Erythroblast (primary cell): ENCODE results near the gene PAPOLA.
"Not testable (repeated sequence)": the region's sequence is repeated elsewhere in the genome, so short reads cannot be mapped to it uniquely, and the experiment has no call there.

Source experiments
- DNase-seq, 2 experiments: peaks; one replicate each; lab custom pipeline; 2025; lab: John Stamatoyannopoulos, UW
- GATA1 ChIP-seq: IDR thresholded peaks from 2 replicates; pipeline ENCODE4 v1.6.1; 2011; ENCODE audit warnings: low read depth, mild to moderate bottlenecking, control low read depth, low read length, moderate library complexity
- POLR2A ChIP-seq: IDR thresholded peaks from 2 replicates; pipeline ENCODE4 v1.6.1; 2011; ENCODE audit warnings: mild to moderate bottlenecking, low read length

PAPOLA gene

DNA sequence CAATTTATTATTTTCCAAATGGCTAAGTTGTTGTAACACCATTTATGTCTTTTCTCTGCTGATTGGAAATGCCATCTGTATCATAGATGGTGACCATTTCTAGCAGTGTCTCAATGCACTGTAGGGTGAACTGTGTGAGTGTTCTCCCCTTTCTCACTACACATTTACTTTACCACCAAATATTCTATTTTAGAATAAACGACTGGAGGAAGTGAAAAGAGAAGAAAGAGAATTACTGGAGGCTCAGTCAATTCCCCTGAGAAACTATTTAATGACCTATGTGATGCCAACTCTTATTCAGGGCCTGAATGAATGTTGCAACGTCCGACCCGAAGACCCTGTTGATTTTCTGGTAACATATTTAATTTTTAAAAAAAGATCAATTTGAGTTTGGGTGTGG lies 15.5 kb upstream of the PAPOLA start:
- no peak for TF ChIP-seq GATA1
- no peak for TF ChIP-seq POLR2A
- DNase-seq = no peak

DNA sequence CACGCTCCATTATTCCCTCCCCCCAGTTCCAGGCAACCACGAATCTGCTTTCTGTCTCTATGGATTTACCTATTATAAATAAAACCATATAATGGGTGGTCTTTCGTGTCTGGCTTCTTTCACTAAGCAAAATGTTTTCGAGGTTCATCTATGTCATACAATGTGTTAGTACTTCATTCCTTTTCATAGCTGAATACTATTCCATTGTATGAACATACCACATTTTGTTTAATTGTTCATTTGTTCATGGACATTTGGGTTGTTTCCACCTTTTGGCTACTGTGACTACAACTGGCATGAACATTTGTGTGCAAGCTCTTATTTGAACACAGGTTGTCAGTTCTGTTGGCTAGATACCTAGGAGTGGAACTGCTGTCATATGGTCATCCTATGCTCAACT lies 12.9 kb upstream of the PAPOLA start:
- no peak for TF ChIP-seq GATA1
- no peak for TF ChIP-seq POLR2A
- no peak for DNase-seq

DNA sequence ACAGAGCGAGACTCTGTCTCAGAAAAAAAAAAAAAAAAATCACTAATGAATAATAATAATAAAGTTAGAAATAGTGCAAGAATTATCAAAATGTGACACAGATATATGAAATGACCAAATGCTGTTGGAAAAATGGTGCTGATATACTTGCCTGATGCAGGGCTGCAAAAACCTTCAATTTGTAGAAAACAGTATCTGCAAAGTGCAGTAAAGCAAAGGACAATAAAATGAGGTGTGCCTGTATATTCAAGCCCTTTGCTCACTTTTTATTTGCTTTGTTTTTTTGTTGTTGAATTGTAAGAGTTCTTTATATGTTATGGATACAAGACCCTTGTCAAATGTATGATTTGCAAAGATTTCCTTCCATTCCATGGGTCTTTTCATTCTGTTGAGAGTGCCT lies 9.0 kb upstream of the PAPOLA start:
- TF ChIP-seq POLR2A = no peak
- TF ChIP-seq GATA1 = no peak
- DNase-seq = no peak

DNA sequence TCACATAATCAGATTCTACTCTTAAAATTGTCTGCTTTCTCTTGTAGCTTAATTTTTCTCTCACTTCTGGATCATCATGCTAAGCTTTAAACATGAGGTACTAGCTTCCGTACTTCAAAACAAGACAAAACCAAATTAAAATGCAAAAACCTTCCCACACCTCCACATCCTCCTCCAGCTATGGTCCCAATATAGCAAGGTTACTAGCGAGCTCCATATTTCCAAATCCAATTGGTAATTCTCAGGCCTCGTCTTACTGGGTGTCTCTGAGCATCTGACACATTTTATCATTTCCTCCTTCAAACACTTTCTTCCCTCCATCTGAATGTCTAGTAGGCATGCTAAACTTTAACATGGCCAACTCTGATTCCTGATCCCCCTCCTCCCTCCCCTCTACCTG lies 7.9 kb upstream of the PAPOLA start:
- no peak for TF ChIP-seq GATA1
- TF ChIP-seq POLR2A = no peak
- DNase-seq = no peak

DNA sequence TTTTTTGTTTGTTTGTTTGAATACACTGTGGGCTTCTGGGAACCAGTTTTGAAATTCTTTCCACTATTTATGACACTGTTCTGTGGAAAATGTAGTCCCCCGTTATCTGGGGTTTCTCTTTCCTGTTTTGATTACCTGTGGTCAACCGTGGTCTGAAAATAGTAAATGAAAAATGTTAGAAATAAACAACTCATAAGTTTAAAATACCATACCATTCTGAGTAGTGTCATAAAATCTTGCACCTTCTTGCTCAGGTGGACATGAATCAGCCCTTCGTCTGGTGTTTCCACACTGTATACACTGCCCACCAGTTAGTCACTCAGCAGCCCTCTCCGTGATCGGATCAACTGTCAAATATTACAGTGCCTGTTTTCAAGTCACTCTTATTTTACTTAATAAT lies 5.1 kb upstream of the PAPOLA start:
- TF ChIP-seq POLR2A (no peak), GATA1 (no peak)
- no peak for DNase-seq

DNA sequence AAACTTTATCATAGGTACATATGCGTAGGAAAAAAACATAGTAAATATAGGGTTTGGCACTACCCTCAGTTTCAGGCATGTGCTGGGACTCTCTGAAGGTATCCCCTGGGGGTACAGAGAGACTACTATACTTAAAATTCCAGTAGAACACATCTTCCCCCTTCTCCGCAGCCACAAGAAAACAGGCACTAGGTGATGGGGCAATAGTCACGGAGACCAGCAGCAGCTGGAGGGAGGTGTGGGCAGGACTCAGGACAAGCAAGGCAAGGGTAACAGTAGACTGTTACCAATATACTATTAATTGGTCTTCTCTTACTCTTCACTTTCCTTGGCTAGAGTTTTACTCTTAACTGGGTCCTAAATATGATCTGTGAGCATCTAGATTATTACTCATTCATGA lies 4.6 kb upstream of the PAPOLA start:
- DNase-seq = no peak
- no peak for TF ChIP-seq GATA1
- TF ChIP-seq POLR2A = no peak

- TF ChIP-seq POLR2A (no peak), GATA1 (no peak)
- no peak for DNase-seq
Observed at GRCh38 chr14:96501217-96501739, 904 bp upstream of the PAPOLA start.

DNA sequence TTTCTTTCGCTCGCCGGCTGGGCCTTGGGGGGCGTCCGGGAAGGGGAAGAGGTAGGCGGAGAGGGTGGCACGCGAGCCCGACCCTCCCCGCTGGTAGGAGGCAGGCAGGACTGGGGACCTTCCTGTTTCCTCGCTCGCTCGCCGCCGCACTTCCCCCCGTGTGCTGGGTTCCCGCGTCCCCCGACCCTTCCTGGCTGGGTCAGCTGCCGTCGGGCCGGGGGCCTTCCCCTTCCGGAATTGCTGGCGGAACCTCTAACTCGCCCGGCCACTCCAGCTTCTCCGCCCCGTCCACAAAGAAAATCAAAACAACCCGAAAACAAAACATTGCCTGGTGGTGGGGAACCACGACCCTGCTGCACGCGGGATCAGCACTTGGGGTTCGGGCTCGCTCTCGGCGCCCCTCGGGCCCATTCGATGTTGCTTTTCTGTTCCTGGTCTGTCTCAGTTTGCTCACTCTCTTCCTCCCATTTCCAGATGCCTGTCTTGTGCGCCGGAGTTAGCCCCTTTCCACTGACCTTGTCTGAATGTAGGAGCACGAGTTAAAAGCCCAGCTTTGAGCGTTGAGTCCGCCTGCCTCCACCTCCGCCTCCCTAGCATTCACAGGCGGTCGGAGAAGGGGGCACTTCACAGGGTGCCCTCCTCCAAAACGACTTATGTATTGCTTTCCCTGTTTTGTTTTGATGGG lies 581 bp downstream of the PAPOLA start:
- peak; percentile 61 to 72 for DNase-seq
- TF ChIP-seq POLR2A (no peak), GATA1 (no peak)

DNA sequence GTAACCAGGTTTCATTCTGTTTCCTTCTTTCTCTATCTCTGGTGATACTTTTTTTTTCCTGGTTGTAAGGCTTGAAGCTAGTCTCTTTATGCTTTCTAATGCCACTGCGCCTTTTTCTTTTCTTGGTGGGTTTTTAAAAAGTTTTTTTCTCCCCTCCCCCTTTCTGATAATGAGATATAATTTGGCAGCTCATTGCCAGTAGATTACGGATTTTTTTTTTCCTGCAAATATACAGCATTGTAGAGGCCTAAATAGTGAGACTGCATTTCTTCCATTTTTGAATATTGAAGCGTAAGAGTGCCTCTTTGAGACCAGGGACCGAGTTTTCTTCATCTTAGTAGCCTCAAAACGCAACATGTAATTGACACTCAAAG lies 1.1 kb downstream of the PAPOLA start:
- TF ChIP-seq POLR2A (no peak), GATA1 (no peak)
- peak; percentile 55 to 66 for DNase-seq

DNA sequence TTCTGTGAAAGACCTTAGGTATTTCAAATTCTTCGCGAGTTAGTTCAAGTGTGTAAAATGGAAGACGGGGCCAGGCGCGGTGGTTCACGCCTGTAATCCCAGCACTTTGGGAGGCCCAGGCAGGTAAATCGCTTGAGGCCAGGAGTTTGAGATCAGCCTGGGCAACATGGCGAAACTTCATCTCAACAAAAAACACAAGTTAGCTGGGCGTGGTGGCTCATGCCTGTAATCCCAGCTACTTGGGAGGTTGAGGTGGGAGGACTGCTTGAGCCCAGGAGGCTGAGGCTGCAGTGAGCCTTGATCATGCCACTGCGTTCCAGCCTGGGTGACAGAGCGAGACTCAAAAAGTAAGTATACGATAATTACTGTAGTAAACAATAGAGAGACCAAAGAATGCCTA lies 2.2 kb downstream of the PAPOLA start:
- DNase-seq = not testable (repeated sequence)

DNA sequence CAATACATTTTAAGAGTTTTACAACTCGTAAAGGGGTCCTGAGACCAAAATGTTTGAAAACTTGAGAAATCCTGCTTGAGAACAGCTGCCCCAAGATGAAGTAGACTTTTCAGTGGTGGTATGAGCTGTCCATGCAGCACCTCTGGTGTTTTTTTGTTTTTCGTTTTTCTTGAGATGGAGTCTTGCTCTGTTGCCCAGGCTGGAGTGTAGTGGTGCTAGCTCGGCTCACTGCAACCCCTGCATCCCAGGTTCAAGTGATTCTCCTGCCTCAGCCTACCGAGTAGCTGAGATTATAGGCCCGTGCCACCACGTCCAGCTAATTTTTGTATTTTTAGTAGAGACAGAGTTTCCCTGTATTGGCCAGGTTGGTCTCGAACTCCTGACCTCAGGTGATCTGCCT lies 5.5 kb downstream of the PAPOLA start:
- no peak for DNase-seq
- no peak for TF ChIP-seq POLR2A
- no peak for TF ChIP-seq GATA1

DNA sequence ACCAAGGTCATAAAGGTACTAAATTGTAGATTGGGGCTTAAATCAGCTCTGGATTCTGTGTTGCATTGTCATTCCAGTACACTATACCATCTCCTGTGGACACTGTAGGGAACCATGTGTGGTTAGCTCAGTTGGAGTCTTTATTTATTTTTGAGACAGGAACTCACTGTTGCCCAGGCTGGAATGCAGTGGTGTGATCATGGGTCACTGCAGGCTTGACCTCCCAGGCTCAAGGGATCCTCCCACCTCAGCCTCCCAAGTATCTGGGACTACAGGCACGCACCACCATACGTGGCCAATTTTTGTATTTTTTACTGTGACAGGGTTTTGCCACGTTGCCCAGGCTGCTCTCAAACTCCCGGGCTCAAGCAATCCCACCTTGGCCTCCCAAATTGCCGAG lies 6.7 kb downstream of the PAPOLA start:
- no peak for DNase-seq
- TF ChIP-seq POLR2A = no peak
- TF ChIP-seq GATA1 = no peak

- no peak for TF ChIP-seq POLR2A
- TF ChIP-seq GATA1 = no peak
- DNase-seq = no peak
Observed at GRCh38 chr14:96509457-96510090, 7.4 kb downstream of the PAPOLA start.

GRCh38 chr14:96511146-96511545 lies 9.0 kb downstream of the PAPOLA start:
- no peak for TF ChIP-seq GATA1
- TF ChIP-seq POLR2A = no peak
- DNase-seq = no peak

DNA sequence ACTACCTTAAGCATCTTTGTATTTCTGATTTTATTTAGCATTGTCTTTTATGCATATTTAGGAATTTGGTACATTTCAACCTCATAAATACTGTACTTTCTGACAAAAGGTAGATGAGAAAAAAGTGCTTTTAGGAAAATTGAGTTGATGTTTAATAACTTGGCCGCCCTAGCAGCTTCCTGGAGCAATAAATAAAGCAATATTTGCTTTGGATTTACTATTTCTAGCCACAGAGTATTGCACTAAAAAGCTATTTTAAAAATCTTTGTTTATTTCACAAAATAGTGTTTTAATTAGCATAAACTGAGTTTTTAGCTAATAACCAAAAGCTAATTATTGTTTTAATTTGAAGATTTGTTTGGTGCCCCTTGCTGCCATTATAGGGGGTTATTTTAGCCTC lies 9.5 kb downstream of the PAPOLA start:
- TF ChIP-seq POLR2A (no peak), GATA1 (no peak)
- no peak for DNase-seq
